SJCRH30 (cell line): ENCODE results near the gene EVA1C. TPM values are rescaled to one million over a fixed set of nuclear protein-coding genes. Genes with fewer than 3 reads are reported as not detected.

Source experiments
- DNase-seq, 2 experiments: peaks; one replicate each; pipeline ENCODE4 v3.0.0-alpha.2; 2015 to 2020
- H3K27ac ChIP-seq: fragments of 250-450 bp; sonication (Bioruptor Pico); 2 replicates; pipeline ENCODE4 v1.5.1; 2020; ENCODE audit warnings: mild to moderate bottlenecking, moderate library complexity
- H3K27me3 ChIP-seq: fragments of 250-450 bp; sonication (Bioruptor Pico); 2 replicates; pipeline ENCODE4 v1.5.1; 2020; ENCODE audit warnings: mild to moderate bottlenecking, moderate library complexity
- H3K36me3 ChIP-seq: fragments of 250-450 bp; sonication (Bioruptor Pico); 2 replicates; pipeline ENCODE4 v1.5.1; 2020; ENCODE audit warnings: mild to moderate bottlenecking, moderate library complexity
- H3K4me1 ChIP-seq: fragments of 250-450 bp; sonication (Bioruptor Pico); 2 replicates; pipeline ENCODE4 v1.5.1; 2020; ENCODE audit warnings: mild to moderate bottlenecking, moderate library complexity
- H3K4me3 ChIP-seq: fragments of 250-450 bp; sonication (Bioruptor Pico); 2 replicates; pipeline ENCODE4 v1.5.1; 2020; ENCODE audit warnings: mild to moderate bottlenecking, moderate library complexity
- H3K9me3 ChIP-seq: fragments of 250-450 bp; sonication (Bioruptor Pico); replicated peaks from 2 replicates; pipeline ENCODE4 v1.5.1; 2020; ENCODE audit warnings: mild to moderate bottlenecking, moderate library complexity
- total RNA-seq: library from RNA; depleted of rRNA; stranded (reverse); fragments of >200 nt; shearing (Covaris generic); gene quantifications from 2 replicates; pipeline ENCODE4 v1.2.3, GENCODE V29; 2014

The EVA1C gene
- total RNA-seq, 1 experiment from 2014 or later = 0.10 TPM

- Histone ChIP-seq H3K4me3 (peak overlapping the region; percentile 63), H3K4me1 (no peaks in the 10 kb centered on the region), H3K27ac (no peak overlapping the region), H3K36me3 (no peaks in the 10 kb centered on the region), H3K9me3 (no peaks in the 10 kb centered on the region), H3K27me3 (peaks cover 3% of the 10 kb centered on the region)
- no peak for DNase-seq
These were observed 1.6 kb upstream of the EVA1C start for GRCh38 chr21:32410916-32411315.

- H3K27me3 ChIP-seq = peaks cover 3% of the 10 kb centered on the region
- H3K9me3 ChIP-seq = no peaks in the 10 kb centered on the region
- no peaks in the 10 kb centered on the region for H3K36me3 ChIP-seq
- H3K4me3 ChIP-seq = peak overlapping the region; percentile 63
- H3K27ac ChIP-seq = no peak overlapping the region
- peak; percentile 51 to 57 for DNase-seq
- no peaks in the 10 kb centered on the region for H3K4me1 ChIP-seq
These were observed 950 bp upstream of the EVA1C start for GRCh38 chr21:32411350-32412161.

- H3K4me1 ChIP-seq = no peaks in the 10 kb centered on the region
- peaks cover 3% of the 10 kb centered on the region; the same call in 1 of the 2 replicates for H3K27me3 ChIP-seq
- H3K27ac ChIP-seq = no peak overlapping the region
- H3K9me3 ChIP-seq = no peaks in the 10 kb centered on the region
- H3K36me3 ChIP-seq = no peaks in the 10 kb centered on the region
- no peak for DNase-seq
- no peak overlapping the region for H3K4me3 ChIP-seq
These were observed 554 bp downstream of the EVA1C start for GRCh38 chr21:32413015-32413504.

DNA sequence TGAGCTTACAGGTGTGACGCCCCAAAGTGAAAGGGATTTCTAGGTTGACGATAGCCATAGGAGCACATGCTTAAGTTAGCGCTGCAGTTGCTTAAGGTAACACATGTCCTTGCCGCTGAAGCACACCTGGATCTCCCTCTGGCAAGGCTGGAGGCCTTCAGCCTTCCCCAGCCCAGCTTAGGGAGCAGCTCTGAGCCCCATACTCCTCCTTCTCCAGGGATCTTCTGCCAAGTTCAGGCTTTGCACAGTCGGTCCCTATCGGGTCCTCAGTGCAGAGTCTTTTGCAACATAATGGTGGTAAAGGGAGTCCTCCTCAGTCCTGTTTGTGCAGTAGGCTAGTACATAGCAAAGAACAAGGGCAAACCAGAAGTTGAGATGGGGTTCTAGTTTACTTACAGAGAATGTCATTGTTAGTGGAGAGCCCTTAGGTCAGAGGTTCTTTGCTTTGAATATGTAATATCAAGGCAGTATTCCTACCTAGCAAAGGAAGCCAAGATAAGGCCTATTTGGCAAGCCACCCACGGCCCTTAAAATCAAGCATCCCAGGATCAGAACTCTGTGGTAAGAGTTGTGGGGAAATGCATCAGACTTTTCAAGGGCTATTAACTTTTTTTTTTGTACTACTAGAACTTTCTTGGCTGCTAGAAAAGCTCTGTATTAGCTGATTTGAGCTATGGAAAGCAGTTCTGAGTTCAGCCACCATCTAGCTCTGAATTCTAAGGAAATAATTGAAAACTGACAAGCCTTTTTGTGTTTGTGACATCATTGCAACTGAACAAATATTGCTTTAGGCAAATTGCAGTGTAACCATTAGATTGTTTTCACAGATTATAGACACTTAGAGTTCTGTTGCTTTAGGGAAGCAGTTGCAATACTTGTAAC is 1.4 kb downstream of the EVA1C start:
- Histone ChIP-seq H3K4me3 (no peak overlapping the region), H3K27me3 (peaks cover 3% of the 10 kb centered on the region; the same call in 1 of the 2 replicates), H3K9me3 (no peaks in the 10 kb centered on the region), H3K36me3 (no peaks in the 10 kb centered on the region), H3K27ac (no peak overlapping the region), H3K4me1 (no peaks in the 10 kb centered on the region)
- no peak for DNase-seq

DNA sequence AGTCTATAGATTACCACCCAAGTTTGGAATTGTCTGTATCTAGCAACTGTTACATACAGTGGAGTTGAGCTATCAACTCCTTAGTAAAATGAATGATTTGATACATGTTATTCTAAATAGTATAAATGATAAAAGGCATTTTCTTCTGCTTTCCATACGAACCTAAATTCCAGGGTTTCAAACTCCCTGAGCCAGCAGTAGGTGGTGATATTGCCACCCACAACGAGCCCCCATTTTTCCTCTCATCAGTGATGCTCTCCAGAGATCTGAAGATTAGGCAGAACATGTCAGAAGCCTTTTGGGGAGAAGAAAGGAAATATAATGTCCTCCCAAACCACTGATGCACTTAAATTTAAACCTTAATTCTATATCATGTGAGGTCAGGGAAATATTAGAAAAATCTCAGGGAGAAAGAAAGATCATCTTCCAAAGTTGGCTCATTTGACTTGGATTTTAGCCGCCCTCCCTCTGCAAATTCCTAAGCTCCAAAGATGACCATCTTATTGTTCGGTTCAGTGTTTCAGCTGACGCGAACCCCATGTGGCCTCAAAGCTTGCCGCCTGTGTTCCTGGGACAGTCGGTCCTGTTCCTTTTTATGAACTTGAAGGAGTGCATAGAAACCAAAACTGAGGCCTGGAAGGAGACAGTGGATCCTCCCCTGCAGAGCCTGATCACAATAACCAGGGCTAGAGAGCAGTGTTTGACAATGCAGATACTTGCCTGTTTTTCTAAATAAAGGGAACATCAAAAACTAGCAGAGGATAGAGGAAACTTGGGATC is 2.3 kb downstream of the EVA1C start:
- peak in 1 of 2 experiments; percentile 44 for DNase-seq
- no peak overlapping the region for H3K4me3 ChIP-seq
- H3K9me3 ChIP-seq = no peaks in the 10 kb centered on the region
- no peaks in the 10 kb centered on the region for H3K36me3 ChIP-seq
- no peaks in the 10 kb centered on the region for H3K4me1 ChIP-seq
- no peak overlapping the region for H3K27ac ChIP-seq
- H3K27me3 ChIP-seq = peaks cover 3% of the 10 kb centered on the region; the same call in 1 of the 2 replicates

DNA sequence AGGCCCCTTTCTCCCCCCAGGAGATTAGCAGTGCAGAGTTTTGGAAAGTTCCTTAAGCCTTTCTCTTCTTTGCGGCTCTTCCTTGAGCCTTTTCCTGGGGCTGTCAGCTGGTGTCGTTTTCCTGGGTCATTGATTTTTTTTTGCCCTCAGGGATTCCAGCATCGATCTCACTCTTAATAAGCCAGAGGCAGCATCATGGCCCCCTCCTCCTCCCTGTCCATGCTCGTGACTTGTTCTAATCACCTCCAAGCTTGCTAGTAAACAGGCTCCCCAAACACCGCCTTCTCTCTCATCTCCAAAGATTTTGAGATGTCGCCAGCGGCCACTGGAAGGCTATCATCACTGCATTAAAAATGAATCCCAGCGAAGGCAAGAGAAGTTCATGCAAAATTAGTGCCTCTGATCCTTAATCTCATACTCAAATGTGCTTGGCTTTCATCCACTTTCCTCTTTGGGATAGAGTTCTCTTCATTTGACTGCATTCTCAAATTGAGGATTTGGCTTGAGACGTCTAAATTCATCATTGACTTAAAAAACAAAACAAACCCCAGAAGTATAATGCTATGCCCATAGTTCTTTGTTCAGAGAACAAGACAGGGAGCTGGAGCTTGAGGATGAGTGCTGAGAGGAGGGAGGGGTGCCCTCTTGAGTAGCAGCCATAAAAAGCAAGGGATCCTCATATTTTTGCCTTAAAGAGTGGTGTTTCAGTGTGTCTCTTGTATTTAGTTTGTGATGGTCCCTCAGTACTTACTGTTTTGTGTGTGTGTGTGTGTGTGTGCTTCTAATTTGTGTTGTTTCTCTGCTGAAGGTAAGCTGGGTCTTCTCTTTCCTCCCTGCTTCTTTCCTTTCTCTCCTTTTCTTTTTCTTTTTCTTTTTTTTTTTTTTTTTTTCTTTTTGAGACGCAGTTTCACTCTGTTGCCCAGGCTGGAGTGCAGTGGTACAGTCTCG is 3.2 kb downstream of the EVA1C start:
- H3K36me3 ChIP-seq = no peaks in the 10 kb centered on the region
- H3K4me1 ChIP-seq = no peaks in the 10 kb centered on the region
- H3K9me3 ChIP-seq = no peaks in the 10 kb centered on the region
- peaks cover 3% of the 10 kb centered on the region; the same call in 1 of the 2 replicates for H3K27me3 ChIP-seq
- H3K4me3 ChIP-seq = no peak overlapping the region
- no peak overlapping the region for H3K27ac ChIP-seq
- DNase-seq = no peak

GRCh38 chr21:32418146-32418545 is 5.6 kb downstream of the EVA1C start:
- no peak overlapping the region for H3K27ac ChIP-seq
- H3K36me3 ChIP-seq = no peaks in the 10 kb centered on the region
- no peak for DNase-seq
- H3K4me1 ChIP-seq = no peaks in the 10 kb centered on the region
- no peaks in the 10 kb centered on the region for H3K27me3 ChIP-seq
- peaks cover 3% of the 10 kb centered on the region; the same call in 1 of the 2 replicates for H3K9me3 ChIP-seq
- no peak overlapping the region for H3K4me3 ChIP-seq

DNA sequence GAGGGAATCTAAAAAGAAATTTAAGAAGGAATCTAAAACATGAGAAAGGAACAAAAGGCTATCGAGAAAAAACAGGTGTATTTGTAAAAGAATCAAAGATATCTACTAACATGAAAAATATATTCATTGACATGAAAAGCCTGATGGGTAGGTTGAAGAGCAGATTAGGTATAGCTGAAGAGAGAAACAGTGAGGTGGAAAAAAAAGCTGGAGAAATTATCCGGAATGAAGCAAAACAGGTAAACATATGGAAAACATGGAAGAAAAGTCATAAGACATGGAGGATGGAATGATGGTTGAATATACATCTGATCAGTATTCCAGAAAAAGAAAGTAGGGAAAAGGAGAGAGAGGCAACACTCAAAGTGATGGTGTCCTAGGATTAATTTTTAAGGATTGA is 9.6 kb downstream of the EVA1C start:
- Histone ChIP-seq H3K4me1 (0 out of 2 replicates have a peak, but pooled peaks cover 3% of the 10 kb centered on the region), H3K27ac (no peak overlapping the region), H3K36me3 (no peaks in the 10 kb centered on the region), H3K4me3 (no peak overlapping the region), H3K9me3 (peaks cover 3% of the 10 kb centered on the region; the same call in 1 of the 2 replicates), H3K27me3 (no peaks in the 10 kb centered on the region)
- DNase-seq = no peak

GRCh38 chr21:32423320-32424190 is 11.0 kb downstream of the EVA1C start:
- H3K4me1 ChIP-seq = 0 out of 2 replicates have a peak, but pooled peaks cover 3% of the 10 kb centered on the region
- H3K4me3 ChIP-seq = no peak overlapping the region
- H3K9me3 ChIP-seq = peaks cover 3% of the 10 kb centered on the region; the same call in 1 of the 2 replicates
- no peaks in the 10 kb centered on the region for H3K36me3 ChIP-seq
- DNase-seq = no peak
- no peak overlapping the region for H3K27ac ChIP-seq
- H3K27me3 ChIP-seq = no peaks in the 10 kb centered on the region

DNA sequence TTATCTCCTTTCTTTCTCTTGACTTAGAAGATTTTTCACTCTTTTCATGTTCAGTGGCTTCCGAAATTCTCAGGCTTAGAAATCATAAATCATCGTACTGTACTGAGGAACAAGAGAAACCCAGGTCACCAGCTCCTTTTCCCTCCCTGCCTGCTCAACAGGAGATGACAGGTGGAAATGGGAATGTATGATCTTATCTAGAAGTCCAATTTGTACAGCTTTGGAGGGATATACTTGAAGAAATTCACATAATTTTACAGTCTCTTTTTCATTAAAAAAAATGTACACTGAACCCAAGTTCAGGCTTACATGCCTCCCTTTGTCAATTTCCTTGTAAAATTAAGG is 11.7 kb downstream of the EVA1C start:
- Histone ChIP-seq H3K4me1 (0 out of 2 replicates have a peak, but pooled peaks cover 3% of the 10 kb centered on the region), H3K27me3 (no peaks in the 10 kb centered on the region), H3K9me3 (peaks cover 3% of the 10 kb centered on the region; the same call in 1 of the 2 replicates), H3K4me3 (no peak overlapping the region), H3K27ac (no peak overlapping the region), H3K36me3 (no peaks in the 10 kb centered on the region)
- no peak for DNase-seq

DNA sequence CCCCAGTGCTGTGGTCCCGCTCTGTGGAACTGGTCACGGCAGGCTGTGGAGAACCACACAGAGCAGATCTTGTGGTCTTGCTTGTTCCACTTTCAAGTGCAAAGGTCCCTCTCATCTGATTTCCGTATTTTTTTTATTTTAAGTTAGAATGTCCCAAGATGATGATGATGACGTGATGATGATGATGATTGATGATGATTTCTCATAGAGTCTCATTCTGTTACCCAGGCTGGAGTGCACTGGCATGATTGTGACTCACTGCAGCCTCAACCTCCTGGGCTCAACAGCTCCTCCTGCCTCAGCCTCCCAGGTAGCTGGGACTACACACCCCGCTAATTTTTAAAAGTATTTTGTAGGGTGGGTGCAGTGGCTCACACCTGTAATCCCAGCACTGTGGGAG is 12.2 kb downstream of the EVA1C start:
- H3K9me3 ChIP-seq = peaks cover 3% of the 10 kb centered on the region; the same call in 1 of the 2 replicates
- H3K27ac ChIP-seq = no peak overlapping the region
- H3K27me3 ChIP-seq = no peaks in the 10 kb centered on the region
- DNase-seq = no peak
- 0 out of 2 replicates have a peak, but pooled peaks cover 3% of the 10 kb centered on the region for H3K4me1 ChIP-seq
- no peaks in the 10 kb centered on the region for H3K36me3 ChIP-seq
- H3K4me3 ChIP-seq = no peak overlapping the region

DNA sequence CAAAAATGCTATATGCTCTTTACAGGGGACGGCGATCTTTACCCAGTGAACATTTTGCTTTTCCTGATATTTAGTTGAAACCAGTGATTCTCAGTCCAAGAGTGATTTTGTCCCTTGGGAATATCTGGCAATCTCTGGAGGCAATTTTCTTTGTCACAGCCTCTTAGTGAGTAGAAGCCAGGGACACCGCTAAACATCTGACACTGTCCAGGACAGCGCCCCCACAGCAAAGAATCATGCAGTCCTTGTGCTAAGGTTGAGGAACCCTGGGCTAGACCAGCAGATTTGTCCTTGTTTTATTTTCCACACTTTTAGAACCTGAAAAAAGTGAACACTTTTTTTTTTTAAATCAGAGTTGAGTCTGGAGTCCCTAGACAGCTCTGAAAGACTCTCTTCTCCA is 13.1 kb downstream of the EVA1C start:
- H3K4me1 ChIP-seq = 0 out of 2 replicates have a peak, but pooled peaks cover 3% of the 10 kb centered on the region
- H3K9me3 ChIP-seq = peaks cover 3% of the 10 kb centered on the region; the same call in 1 of the 2 replicates
- no peak for DNase-seq
- no peak overlapping the region for H3K27ac ChIP-seq
- H3K4me3 ChIP-seq = no peak overlapping the region
- no peaks in the 10 kb centered on the region for H3K27me3 ChIP-seq
- H3K36me3 ChIP-seq = no peaks in the 10 kb centered on the region
